GM21526 (cell line): Measurements from ENCODE around the gene SPATC1L.
"Not testable (repeated sequence)": the region's sequence is repeated elsewhere in the genome, so short reads cannot be mapped to it uniquely, and the experiment has no call there.

Source experiments
- ATAC-seq: cut with Tn5 transposase; IDR thresholded peaks from one replicate; pipeline ENCODE4 v1.9.1; 2021; ENCODE audit warnings: moderate library complexity; ENCODE audit not compliant: unreplicated experiment, low FRiP score

The SPATC1L gene

GRCh38 chr21:46183910-46184624 is at the start of gene SPATC1L:
Gene SPATC1L, minus strand, starts transcription at chr21:46184459. Its CDS starts 1,643 bp downstream, at chr21:46182816.
- ATAC-seq, result no peak

- no peak for ATAC-seq
These were observed 45.6 kb upstream of the SPATC1L start for GRCh38 chr21:46229923-46230260.

GRCh38 chr21:46229133-46229922 is 45.1 kb upstream of the SPATC1L start:
- ATAC-seq, result no peak

GRCh38 chr21:46228345-46229051 is 44.2 kb upstream of the SPATC1L start, which contains the start of gene LSS:
Gene LSS, minus strand, starts transcription at chr21:46228774. Its CDS starts 29 bp downstream, at chr21:46228745.
- ATAC-seq, result peak; percentile 65

- no peak for ATAC-seq
These were observed 43.6 kb upstream of the SPATC1L start for GRCh38 chr21:46227811-46228344.

GRCh38 chr21:46226920-46227599 is 42.8 kb upstream of the SPATC1L start:
- no peak for ATAC-seq

GRCh38 chr21:46226146-46226545 is 41.9 kb upstream of the SPATC1L start:
- no peak for ATAC-seq

- not testable (repeated sequence) for ATAC-seq
These were observed 39.4 kb upstream of the SPATC1L start for GRCh38 chr21:46223661-46224060.

- ATAC-seq, result no peak
These were observed 39.0 kb upstream of the SPATC1L start for GRCh38 chr21:46223217-46223616.

- ATAC-seq, result no peak
These were observed 38.3 kb upstream of the SPATC1L start for GRCh38 chr21:46222436-46223116.

GRCh38 chr21:46221664-46222435 is 37.6 kb upstream of the SPATC1L start:
- ATAC-seq, result no peak

GRCh38 chr21:46220847-46221246 is 36.6 kb upstream of the SPATC1L start:
- no peak for ATAC-seq

- ATAC-seq, result no peak
These were observed 36.1 kb upstream of the SPATC1L start for GRCh38 chr21:46220275-46220810.

GRCh38 chr21:46219591-46220239 is 35.5 kb upstream of the SPATC1L start:
- no peak for ATAC-seq

GRCh38 chr21:46218906-46219590 is 34.8 kb upstream of the SPATC1L start:
- no peak for ATAC-seq

GRCh38 chr21:46217511-46218196 is 33.4 kb upstream of the SPATC1L start:
- ATAC-seq, result no peak

GRCh38 chr21:46216132-46216747 is 32.0 kb upstream of the SPATC1L start:
- ATAC-seq, result no peak
